ENCODE measurements around the gene IDH3A. TPM values are rescaled to one million over a fixed set of nuclear protein-coding genes. Genes with fewer than 3 reads are reported as not detected.

Gene IDH3A
- total and polyA plus RNA-seq, 9 of the 15 experiments (the other 6 are each of a cell fraction or from before 2014, with no cell fraction given) = 37.4 to 249 (median 107) TPM

DNA sequence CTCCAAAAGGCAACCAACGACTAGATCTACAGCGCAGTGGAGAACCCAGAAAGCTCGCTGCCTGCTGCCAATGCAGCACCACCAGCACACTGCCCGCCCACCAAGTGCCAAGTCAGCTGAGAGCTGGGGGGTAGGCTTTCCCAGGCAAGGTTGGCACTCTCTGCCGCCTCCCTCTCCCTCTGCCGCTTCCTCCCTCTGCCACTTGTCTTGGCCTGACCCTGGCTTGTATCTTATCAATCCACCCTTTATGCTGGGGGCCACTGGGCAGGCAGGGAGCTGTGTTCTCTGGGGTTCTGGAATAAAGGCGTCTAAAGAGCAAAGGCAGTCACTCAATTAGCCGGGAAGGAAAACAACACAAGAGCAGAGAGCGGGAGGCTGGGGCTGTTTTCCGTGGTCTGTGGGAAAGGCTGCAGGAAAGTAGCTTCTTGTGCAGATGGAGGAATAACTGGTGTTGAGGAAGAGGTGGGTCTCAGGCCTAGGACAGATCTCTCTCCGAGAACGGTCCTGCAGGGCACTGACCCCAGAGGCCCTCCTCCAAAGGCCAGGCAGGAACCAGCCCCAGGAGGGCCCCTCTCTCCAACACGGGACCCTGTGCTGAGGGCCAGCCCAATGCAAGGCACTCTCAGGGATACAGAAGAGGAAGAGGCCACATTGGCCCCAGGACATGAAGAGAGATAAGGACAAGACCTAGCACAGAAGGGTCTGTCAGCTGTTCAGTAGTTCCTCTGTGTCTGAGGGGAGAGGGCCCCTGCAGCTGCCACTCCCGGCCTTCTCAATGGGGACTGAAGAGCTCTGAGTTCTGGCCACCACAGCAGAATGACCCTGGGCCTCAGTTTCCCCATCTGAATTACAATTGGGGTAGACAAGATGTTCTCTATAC, 54.4 kb downstream of the IDH3A start (continued):
- TF ChIP-seq, protein P1, sequence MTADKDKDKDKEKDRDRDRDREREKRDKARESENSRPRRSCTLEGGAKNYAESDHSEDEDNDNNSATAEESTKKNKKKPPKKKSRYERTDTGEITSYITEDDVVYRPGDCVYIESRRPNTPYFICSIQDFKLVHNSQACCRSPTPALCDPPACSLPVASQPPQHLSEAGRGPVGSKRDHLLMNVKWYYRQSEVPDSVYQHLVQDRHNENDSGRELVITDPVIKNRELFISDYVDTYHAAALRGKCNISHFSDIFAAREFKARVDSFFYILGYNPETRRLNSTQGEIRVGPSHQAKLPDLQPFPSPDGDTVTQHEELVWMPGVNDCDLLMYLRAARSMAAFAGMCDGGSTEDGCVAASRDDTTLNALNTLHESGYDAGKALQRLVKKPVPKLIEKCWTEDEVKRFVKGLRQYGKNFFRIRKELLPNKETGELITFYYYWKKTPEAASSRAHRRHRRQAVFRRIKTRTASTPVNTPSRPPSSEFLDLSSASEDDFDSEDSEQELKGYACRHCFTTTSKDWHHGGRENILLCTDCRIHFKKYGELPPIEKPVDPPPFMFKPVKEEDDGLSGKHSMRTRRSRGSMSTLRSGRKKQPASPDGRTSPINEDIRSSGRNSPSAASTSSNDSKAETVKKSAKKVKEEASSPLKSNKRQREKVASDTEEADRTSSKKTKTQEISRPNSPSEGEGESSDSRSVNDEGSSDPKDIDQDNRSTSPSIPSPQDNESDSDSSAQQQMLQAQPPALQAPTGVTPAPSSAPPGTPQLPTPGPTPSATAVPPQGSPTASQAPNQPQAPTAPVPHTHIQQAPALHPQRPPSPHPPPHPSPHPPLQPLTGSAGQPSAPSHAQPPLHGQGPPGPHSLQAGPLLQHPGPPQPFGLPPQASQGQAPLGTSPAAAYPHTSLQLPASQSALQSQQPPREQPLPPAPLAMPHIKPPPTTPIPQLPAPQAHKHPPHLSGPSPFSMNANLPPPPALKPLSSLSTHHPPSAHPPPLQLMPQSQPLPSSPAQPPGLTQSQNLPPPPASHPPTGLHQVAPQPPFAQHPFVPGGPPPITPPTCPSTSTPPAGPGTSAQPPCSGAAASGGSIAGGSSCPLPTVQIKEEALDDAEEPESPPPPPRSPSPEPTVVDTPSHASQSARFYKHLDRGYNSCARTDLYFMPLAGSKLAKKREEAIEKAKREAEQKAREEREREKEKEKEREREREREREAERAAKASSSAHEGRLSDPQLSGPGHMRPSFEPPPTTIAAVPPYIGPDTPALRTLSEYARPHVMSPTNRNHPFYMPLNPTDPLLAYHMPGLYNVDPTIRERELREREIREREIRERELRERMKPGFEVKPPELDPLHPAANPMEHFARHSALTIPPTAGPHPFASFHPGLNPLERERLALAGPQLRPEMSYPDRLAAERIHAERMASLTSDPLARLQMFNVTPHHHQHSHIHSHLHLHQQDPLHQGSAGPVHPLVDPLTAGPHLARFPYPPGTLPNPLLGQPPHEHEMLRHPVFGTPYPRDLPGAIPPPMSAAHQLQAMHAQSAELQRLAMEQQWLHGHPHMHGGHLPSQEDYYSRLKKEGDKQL (CRISPR knock-in tag; IDR thresholded peaks at IDR 0.05; ENCODE audit: borderline replicate concordance) = no peak
- TF ChIP-seq BRD4 (IDR thresholded peaks at IDR 0.05) (no peak), OTX1 (CRISPR knock-in tag; IDR thresholded peaks at IDR 0.05) (no peak), TAF1 (IDR thresholded peaks at IDR 0.05; ENCODE audit: control insufficient read depth, extremely low read depth, insufficient read depth, low read length, severe bottlenecking) (no peak), ARID2 (IDR thresholded peaks at IDR 0.05) (no peak)
